Neuron (in vitro differentiated cells): ENCODE results near the gene YPEL4.
A peak's percentile ranks its signal among the peaks of the same experiment; 100 is the strongest.
"Not testable (repeated sequence)": the region's sequence is repeated elsewhere in the genome, so short reads cannot be mapped to it uniquely, and the experiment has no call there.

ENCODE experiments used
- H2AFZ ChIP-seq: one replicate; pipeline ENCODE4 v1.6.1; 2013; ENCODE audit warnings: low read depth, mild to moderate bottlenecking, inconsistent platforms, low read length, moderate library complexity
- H3K27me3 ChIP-seq: one replicate; pipeline ENCODE4 v1.6.1; 2013; ENCODE audit warnings: low read length; ENCODE audit not compliant: insufficient read depth
- H3K36me3 ChIP-seq: one replicate; pipeline ENCODE4 v1.6.1; 2013; ENCODE audit warnings: low read length; ENCODE audit not compliant: insufficient read depth
- H3K4me1 ChIP-seq: one replicate; pipeline ENCODE4 v1.6.1; 2013; ENCODE audit warnings: low read length; ENCODE audit not compliant: insufficient read depth
- H3K4me3 ChIP-seq: 2 replicates; pipeline ENCODE4 v1.5.1; 2013; ENCODE audit warnings: mild to moderate bottlenecking, low read length, moderate library complexity
- H3K9me3 ChIP-seq: one replicate; pipeline ENCODE4 v1.6.1; 2013; ENCODE audit warnings: low read length

The YPEL4 gene, protein sequence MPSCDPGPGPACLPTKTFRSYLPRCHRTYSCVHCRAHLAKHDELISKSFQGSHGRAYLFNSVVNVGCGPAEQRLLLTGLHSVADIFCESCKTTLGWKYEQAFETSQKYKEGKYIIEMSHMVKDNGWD

DNA sequence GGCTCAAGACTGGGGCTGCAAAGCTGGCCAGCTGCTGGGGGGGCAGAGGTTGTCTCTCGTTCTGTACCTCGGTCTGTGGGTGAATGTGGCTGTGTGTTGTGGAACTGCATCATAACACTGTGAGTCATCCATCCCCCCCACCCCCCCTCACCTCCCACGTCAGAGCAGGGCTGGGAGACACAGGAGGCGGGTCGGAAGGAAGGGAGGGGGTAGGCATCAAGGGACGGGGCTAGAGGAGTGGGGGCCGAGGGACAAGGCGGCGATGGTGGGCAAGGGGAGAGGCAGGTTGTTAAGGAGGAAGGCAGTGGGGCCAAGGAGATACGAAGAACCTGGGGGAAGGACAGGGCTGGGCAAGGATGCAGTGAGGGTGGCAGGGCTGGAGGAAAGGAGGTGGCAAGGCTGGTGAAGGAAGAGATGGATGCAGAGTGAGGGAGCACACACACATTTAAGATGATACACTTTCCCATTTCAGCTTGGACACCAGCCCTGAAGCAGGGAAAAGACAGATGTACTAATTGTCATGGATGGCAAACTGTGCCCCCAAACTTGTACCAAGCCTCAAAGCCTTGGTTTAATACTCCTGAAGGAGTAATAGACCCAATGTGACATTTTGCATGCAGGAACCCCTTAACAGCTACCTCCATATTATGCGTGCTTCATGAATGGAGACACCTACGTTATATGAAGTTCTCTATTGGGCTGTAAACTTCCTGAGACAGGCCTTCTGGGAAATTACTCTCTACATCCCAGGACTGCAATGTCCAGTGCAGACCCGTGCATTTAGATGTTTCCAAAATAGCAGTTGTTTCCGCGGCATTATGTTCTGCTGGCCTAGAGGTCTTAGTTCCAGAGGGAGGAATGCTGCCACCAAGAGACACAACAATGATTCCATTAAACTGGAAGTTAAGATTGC is at the start of gene YPEL4:
YPEL4 (minus strand) TSS at position 87 of the 913 bp plus-strand sequence. CDS start 2,805 bp downstream, outside the sequence.
- no peaks in the 10 kb centered on the region for H3K9me3 ChIP-seq
- H3K27me3 ChIP-seq: no peaks in the 10 kb centered on the region
- H2AFZ ChIP-seq: no peak within 1 kb of the TSS
- H3K36me3 ChIP-seq: no peaks in the 10 kb centered on the region
- H3K4me1 ChIP-seq: peaks cover 53% of the 10 kb centered on the region
- peak within 1 kb of the TSS; percentile 36 for H3K4me3 ChIP-seq

DNA sequence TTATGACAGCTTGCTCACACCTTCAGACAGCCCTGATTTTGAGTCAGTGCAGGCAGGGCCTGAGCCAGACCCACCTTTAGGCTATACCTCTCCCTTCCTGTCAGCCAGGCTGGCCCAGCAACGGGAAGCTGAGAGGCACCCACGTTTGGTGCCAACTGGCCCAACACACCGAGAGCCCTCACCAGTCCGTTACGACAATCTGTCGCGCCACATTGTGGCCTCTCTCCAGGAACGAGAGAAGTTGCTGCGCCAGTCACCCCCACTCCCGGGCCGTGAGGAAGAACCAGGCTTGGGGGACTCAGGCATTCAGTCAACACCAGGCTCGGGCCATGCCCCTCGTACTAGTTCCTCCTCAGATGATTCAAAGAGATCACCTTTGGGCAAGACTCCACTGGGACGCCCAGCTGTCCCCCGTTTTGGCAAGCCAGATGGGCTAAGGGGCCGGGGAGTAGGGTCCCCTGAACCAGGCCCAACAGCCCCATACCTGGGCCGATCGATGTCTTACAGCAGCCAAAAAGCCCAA is 49.2 kb upstream of the YPEL4 start:
- Histone ChIP-seq H3K36me3 (peaks cover 83% of the 10 kb centered on the region), H3K27me3 (no peaks in the 10 kb centered on the region), H3K4me1 (no peaks in the 10 kb centered on the region), H3K9me3 (no peaks in the 10 kb centered on the region), H3K4me3 (no peak overlapping the region), H2AFZ (no peak overlapping the region)

- H3K36me3 ChIP-seq: peaks cover 75% of the 10 kb centered on the region
- not testable (repeated sequence) for H3K4me1 ChIP-seq, H2AFZ ChIP-seq, H3K27me3 ChIP-seq, H3K9me3 ChIP-seq, H3K4me3 ChIP-seq
Measured at GRCh38 chr11:57690474-57690873, 40.8 kb upstream of the YPEL4 start.

DNA sequence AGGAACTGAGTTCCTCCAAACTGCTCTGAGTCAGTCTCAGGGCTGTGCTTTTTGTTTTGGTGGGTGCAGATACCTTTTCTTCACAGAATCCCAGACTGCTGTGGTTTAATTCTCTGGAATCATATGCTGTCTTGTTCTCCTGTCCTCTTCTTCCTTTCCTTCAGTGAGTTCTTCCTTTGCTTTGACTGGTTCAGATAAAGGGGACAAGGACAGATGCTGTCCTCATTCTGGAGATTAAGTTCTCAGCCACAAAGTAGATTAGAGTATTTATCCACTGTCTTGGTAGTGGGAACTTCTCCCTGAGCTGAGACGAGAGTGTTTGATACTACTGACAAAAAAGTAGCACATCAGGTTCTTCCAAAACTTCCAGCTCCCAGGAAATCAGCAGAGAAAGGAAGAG is 31.5 kb upstream of the YPEL4 start:
- H3K9me3 ChIP-seq: no peaks in the 10 kb centered on the region
- no peak overlapping the region for H3K4me3 ChIP-seq
- H3K27me3 ChIP-seq: no peaks in the 10 kb centered on the region
- H3K4me1 ChIP-seq: no peaks in the 10 kb centered on the region
- peaks cover 60% of the 10 kb centered on the region for H3K36me3 ChIP-seq
- no peak overlapping the region for H2AFZ ChIP-seq

- Histone ChIP-seq H3K9me3 (no peaks in the 10 kb centered on the region), H3K4me1 (no peaks in the 10 kb centered on the region), H3K4me3 (no peak overlapping the region), H3K27me3 (no peaks in the 10 kb centered on the region), H3K36me3 (peaks cover 61% of the 10 kb centered on the region), H2AFZ (no peak overlapping the region)
Measured at GRCh38 chr11:57680552-57680874, 30.8 kb upstream of the YPEL4 start.

DNA sequence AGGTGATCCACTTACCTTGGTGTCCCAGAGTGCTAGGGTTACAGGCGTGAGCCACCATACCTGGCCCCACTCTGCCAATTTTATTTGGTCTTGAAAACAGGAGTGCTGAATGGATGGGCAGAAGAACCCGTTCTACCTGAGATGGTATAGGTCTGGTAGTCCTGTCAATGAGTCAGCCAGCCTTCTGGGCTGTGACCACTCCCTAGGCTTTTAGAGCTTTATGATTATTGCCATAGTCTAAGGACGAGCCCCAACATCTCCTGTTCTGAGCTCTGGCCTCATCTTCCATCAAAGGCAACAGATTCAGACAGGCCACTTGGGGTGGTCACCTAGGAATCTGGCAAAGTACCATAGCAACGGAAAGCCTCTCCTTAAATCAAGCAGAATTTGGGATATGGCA is 29.7 kb upstream of the YPEL4 start:
- Histone ChIP-seq H2AFZ (no peak overlapping the region), H3K4me3 (no peak overlapping the region), H3K36me3 (peaks cover 59% of the 10 kb centered on the region)

GRCh38 chr11:57675176-57675941 is 25.6 kb upstream of the YPEL4 start:
- no peak overlapping the region for H3K4me3 ChIP-seq
- no peak overlapping the region for H2AFZ ChIP-seq
- no peaks in the 10 kb centered on the region for H3K9me3 ChIP-seq
- H3K36me3 ChIP-seq: peaks cover 64% of the 10 kb centered on the region
- no peaks in the 10 kb centered on the region for H3K4me1 ChIP-seq
- H3K27me3 ChIP-seq: no peaks in the 10 kb centered on the region

More for the DNA sequence above, 29.7 kb upstream of the YPEL4 start:
- Histone ChIP-seq H3K4me1 (no peaks in the 10 kb centered on the region), H3K27me3 (no peaks in the 10 kb centered on the region), H3K9me3 (no peaks in the 10 kb centered on the region)

DNA sequence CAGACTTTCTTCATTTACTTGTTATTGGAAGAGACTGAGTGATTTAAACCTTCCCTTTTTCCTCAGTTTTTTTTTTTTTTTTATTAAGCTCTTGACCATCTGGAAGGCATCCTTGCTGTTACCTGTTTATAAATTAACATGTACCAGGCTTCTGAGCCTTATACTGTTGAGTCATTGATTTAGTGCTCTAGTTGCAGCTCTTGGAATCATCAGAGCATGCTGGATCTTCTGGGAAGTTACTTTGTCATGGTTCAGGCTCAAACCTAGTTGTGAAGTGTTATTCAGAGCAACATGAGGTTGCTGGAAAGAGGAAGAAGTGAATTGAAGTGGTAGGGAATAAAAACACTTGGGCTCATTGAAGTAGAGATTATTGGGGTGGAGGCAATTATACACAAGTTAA is 24.5 kb upstream of the YPEL4 start:
- Histone ChIP-seq H3K36me3 (peaks cover 56% of the 10 kb centered on the region), H2AFZ (no peak overlapping the region), H3K27me3 (no peaks in the 10 kb centered on the region), H3K4me1 (peaks cover 4% of the 10 kb centered on the region), H3K4me3 (no peak overlapping the region), H3K9me3 (no peaks in the 10 kb centered on the region)

DNA sequence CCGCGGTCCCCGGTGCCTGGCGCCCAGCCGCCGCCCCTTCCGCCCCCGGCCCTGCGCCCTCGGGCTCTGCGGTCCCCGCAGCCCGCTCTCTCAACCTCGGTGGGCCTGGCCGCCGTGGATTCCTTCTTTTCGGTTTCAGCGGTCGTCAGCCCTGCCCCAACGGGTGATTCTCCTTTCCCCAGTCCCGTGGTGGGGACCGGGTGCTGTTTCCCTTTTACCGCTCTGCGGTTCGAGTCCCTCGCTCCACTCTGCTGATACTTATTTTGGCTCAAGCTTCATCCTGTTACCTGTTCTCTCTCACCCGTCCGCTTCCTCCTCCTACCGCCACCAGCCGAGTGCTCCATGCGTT is 18.7 kb upstream of the YPEL4 start:
- no peaks in the 10 kb centered on the region for H3K27me3 ChIP-seq
- peak overlapping the region; percentile 15 for H2AFZ ChIP-seq
- peak overlapping the region; percentile 66 for H3K4me3 ChIP-seq

GRCh38 chr11:57667736-57668433 is 18.2 kb upstream of the YPEL4 start, which contains the start of gene ZDHHC5:
Gene ZDHHC5 (plus strand): TSS chr11:57668114. CDS start chr11:57673091, 4,977 bp downstream.
- peaks cover 19% of the 10 kb centered on the region for H3K4me1 ChIP-seq
- peaks cover 14% of the 10 kb centered on the region for H3K36me3 ChIP-seq
- H3K27me3 ChIP-seq: no peaks in the 10 kb centered on the region
- peak within 1 kb of the TSS; percentile 85 for H2AFZ ChIP-seq
- H3K9me3 ChIP-seq: no peaks in the 10 kb centered on the region
- H3K4me3 ChIP-seq: peak within 1 kb of the TSS; percentile 66

More for the DNA sequence above, 18.7 kb upstream of the YPEL4 start:
- Histone ChIP-seq H3K9me3 (no peaks in the 10 kb centered on the region), H3K4me1 (peaks cover 19% of the 10 kb centered on the region), H3K36me3 (peaks cover 20% of the 10 kb centered on the region)

DNA sequence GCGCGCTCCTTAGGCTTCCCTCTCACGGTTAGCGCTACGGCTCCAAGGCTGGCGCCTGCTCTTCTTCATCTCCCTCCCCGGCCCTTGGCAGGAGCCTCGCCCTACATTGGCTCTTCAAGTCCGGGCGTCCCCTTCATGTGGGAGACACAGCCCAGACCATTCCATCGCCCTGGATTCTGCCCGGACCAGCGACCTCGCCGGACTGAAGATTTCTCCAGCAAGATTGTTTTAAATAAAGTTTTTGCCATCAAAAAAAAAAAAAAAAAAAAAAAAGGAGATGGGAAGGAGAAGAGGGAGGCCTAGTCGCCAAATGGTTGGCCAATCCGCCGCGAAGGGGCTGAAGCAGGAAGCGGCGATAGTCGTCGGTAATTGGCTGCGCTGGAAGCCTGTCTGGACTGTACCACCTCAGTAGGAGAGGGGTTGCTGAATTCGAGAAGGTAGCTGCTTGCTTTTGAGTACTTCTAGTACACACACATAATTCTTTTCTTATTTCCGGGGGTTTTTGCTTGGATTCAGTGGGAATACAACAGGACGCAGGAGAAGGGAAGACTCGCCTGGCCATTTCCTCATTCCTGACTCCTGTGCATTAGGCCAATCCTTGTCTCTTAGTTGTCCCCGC is 17.5 kb upstream of the YPEL4 start:
- H3K27me3 ChIP-seq: no peaks in the 10 kb centered on the region
- no peaks in the 10 kb centered on the region for H3K9me3 ChIP-seq
- H3K36me3 ChIP-seq: peaks cover 12% of the 10 kb centered on the region
- peak overlapping the region; percentile 85 for H2AFZ ChIP-seq
- H3K4me3 ChIP-seq: peak overlapping the region; percentile 66
- peaks cover 19% of the 10 kb centered on the region for H3K4me1 ChIP-seq

DNA sequence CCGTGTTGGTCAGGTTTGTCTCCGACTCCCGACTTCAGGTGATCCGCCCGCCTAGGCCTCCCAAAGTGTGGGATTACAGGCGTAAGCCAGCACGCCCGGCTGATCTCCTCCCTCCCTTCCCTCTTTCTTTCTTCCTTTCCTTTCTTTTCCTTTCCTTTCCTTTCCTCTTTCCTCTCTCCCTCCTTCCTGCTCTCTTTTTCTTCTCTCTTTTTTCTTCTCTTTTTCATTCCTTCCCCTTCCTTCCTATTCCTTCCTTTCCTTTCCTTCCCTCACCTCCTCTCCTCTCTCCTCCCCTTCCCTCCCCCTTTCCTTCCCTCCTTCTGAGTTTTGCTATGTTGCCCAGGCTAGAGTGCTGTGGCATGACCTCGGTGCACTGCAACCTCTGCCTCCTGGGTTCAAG is 14.3 kb upstream of the YPEL4 start:
- Histone ChIP-seq H2AFZ (no peak overlapping the region), H3K36me3 (peaks cover 29% of the 10 kb centered on the region), H3K4me3 (no peak overlapping the region), H3K4me1 (peaks cover 12% of the 10 kb centered on the region), H3K9me3 (no peaks in the 10 kb centered on the region), H3K27me3 (no peaks in the 10 kb centered on the region)
